Kidney glomerular epithelial cell (primary cell): ENCODE results near the gene AZI2.
A peak's percentile ranks its signal among the peaks of the same experiment; 100 is the strongest.

Source experiments
- DNase-seq: peaks from one replicate; lab custom pipeline; 2025; lab: John Stamatoyannopoulos, UW

AZI2 gene

GRCh38 chr3:28348629-28349468 lies at the start of gene AZI2, which contains the start of gene ZCWPW2:
TSS of gene AZI2 (minus strand) at chr3:28348824. CDS start at chr3:28340617, 8,207 bp downstream.
TSS of gene ZCWPW2 (plus strand) at chr3:28348721. CDS start at chr3:28413069, 64,348 bp downstream.
- peak; percentile 89 for DNase-seq

DNA sequence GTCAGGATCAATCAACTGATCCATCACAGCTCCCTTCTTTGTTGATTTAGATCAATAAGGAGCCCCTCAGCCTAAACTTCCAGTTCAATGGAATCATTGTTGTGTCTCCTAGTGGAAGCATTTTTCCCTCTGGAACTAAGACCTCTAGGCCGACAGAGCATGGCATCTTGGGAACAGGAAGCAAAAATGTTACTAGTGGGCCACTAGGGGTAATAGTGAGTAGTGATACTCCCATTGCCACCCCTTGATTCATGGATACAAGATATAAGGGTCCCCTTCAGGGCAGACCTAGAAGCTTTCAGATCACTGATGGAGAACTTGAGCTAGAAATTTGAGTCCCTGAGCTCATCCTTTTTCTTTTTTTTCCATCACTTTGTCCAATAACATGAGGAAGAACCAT lies 40.4 kb upstream of the AZI2 start:
- DNase-seq: no peak

GRCh38 chr3:28386049-28386448 lies 37.4 kb upstream of the AZI2 start:
- DNase-seq: no peak

DNA sequence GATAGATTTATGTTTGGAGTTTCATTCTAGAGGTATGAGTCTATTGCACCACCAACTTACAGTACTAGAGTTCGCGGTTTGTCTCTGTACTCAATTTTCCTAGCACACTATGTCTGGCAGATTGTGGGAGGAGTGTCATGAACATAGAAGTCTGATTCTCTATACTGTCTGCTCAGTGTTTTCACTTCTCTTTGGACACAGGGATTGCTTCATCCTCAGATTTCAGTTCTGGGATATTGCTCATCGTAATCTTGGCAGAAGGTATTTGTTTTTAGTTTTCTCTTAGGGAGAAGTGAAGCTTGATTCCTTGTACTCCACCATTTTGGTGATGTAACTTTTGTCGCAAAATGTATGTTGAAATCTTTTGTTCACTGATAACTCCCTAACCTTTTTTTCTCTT lies 27.8 kb upstream of the AZI2 start:
- no peak for DNase-seq

- no peak for DNase-seq
Measured at GRCh38 chr3:28349469-28350000, 911 bp upstream of the AZI2 start.

DNA sequence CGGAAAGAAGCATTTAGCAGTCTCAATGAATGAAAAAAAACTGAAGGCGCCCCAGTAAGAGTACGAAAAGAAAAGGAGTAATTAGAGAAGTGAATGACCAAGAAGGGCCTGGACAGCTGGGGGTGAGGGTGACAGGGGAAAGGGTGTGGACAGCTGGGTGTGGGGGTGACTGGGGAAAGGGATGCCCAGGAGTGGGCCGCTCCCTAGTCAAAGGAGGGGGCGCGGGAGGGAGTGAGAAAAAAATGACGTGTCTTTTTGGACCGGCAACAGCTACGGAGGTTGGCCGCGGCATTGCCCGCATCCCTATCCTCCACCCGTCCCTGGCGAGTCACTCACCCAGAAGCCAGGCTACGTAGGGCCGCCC lies 377 bp downstream of the AZI2 start:
- peak; percentile 82 for DNase-seq

DNA sequence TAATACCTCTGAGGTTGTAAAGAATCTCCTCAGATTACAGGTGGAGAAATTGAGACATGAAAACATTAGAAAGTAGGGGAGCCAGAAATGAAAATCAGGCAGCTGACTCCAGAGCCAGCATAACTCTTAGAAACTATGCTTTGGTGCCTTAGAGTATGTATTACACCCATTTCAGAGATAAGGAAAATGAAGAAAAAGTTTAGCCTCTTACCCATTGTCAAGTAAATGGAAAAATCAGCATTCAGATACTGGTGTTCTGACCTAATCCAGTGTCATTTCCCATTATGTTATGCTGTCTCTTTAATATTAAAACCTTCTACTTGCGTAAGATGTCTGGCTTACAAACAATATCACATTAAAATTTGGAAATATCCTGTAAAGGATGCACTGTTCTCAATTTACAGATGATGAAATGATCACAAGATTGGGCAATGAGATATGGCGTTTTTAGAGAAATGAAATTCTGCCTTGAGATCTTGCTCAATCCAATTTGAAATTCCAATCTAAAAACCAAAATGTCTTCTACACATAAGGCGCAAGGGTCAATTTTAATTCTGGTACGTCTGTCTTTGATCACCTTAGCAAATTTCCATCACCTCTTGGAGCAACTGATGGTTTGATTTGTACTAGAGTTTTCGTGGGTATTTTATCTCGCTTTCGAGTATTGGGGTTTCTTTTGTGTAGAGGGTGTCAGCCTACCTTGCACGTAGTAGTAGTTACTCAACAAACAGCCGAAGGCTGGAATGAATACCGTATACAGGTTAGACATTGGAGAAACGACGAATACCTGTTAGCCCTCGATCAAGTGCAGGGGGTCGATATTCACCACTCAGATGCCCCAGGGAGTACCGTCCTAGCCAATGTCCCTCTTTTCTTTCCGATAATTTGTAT lies 1.0 kb downstream of the AZI2 start:
- no peak for DNase-seq

DNA sequence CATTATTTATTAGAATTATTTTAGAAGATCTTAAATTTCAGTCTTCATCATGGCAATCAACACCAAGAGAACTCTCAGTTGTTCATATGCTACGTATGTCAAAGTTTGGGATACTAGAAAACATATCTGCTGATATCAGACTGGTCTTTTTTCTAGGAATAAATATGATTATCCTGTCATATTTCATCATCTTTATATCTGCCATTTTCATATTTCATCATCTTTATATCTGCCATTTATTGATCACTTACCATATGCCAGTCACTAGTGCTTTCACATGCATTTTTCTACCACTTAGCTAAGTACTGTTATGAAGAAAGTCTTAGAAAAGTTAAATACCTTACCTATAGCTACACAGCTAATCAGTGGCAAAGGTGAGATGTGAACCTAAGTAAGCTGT lies 2.9 kb downstream of the AZI2 start:
- no peak for DNase-seq

DNA sequence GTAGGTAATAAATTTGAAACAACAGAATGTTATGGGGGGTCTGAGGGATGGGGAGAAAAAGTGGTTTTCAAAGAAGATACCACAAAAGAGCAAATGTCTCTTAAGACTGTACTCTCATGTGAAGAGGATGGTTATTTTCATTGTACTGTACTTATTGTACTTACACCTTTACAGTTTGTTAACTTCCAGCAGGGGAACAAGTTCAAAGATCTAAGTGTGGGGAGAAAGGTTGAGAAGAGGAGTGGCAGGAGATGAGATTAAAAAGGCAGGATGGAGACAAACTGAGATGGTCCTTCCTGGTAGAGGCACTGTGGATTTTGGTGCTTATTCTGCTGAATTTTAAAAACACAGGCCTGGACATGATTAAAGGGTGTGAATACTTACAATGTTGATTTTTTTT lies 5.5 kb downstream of the AZI2 start:
- DNase-seq: no peak

DNA sequence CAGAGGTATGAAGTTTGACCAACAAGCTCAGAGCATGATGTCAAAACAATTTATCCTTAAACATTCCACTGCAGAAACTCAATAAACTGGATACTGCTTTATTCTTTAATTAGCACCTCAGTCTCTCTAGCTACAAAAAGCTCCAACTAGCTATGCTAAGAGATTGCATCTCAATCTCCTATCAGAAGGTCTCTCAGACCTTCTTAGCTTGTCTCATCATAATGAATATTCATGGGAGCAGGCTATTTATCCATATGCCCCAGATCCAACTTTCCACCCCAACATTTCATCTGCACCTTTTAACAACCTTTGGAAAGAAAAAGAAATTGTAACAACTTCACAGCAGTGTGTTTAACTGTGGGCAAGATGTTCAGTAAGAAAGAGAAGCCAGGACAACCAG lies 11.4 kb downstream of the AZI2 start:
- DNase-seq: no peak

GRCh38 chr3:28335246-28335645 lies 13.4 kb downstream of the AZI2 start:
- no peak for DNase-seq

- no peak for DNase-seq
Measured at GRCh38 chr3:28334552-28334951, 14.1 kb downstream of the AZI2 start.

GRCh38 chr3:28328188-28329151 lies 20.2 kb downstream of the AZI2 start:
- DNase-seq: peak; percentile 35

DNA sequence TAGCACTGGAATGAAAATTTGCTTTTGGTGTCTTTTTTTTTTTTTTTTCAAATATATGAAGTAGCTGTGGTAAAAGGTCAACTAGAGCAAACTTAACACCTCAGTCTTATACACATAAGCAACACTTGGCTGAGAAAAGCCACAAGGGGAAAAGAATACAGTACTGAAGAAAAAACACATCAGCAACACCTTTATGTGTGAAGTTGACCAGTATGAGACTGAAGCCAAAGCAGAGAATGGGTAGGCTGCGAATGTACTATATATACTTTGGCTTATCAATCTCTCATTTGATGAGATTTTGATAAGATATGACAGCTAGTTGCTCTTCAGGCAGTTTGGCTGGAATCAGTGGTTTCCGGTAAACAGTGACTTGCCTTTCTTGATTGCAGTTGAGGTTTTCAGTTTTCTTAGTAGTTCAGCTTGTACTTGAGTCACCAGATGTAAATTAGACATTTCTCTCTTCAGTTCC lies 22.1 kb downstream of the AZI2 start:
- DNase-seq: no peak

DNA sequence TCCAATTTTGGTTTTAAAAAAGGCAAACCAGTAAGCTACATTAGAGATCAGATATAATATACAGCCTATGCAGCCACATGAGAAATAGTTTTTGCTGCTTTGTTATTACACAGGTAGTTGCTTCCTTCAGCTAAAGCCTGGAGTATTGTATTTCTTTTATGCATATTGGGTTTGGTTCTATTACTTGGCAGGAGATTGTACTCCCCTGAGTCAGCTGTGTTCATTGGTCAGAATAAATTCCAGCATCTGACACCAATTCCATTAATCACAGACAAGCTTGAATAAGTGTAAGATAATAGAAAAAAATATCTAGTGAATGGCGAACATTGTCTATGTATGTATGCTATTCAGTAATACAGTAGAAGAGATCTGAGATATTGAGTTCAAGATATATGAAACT lies 26.2 kb downstream of the AZI2 start:
- DNase-seq: peak; percentile 35

GRCh38 chr3:28320981-28321380 lies 27.6 kb downstream of the AZI2 start:
- no peak for DNase-seq

DNA sequence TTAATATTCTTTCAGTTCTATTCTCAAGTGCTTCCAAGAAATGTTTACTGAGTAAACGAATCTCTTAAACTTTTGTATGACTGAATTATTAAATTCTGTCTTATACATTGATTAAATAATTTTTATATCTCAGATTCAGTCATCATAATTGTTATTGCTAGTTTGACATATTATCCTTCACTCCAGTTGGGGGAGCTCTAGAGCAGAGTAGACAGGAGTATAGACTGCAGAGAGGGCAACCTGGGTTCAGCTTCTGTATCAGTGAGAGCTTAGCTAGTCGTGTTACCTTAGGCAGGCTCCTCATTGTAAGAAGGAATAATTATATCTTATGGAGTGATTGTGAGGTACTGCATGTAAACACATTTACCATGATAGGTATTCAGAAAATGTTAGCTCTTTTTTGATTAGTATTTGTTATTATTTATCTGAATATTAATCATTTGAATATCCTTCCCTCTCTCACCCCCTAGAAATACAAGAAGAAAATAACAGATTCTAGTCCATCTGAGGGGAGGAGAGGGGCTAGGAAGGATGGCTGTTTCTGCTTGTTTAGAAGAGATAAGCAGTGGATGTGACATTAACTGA lies 31.1 kb downstream of the AZI2 start:
- DNase-seq: peak; percentile 20

DNA sequence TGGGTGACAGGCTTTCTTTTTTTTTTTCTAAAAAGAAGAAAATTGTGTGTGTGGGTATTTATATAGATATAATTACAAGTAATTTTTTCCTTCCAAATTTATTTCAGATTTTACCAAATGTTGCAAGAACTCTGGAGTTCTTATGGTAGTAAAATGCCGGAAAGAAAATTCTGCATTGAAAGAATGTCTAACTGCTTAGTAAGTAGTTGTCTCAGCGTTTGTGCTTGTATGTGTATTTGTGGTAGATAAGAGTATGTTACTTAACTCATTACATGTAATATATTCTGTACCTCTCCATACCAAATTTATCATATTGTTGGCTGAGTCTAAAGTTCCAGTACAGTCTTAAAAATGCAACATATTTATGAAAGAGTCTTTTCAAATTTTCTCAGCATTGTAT lies 32.4 kb downstream of the AZI2 start:
- DNase-seq: no peak

DNA sequence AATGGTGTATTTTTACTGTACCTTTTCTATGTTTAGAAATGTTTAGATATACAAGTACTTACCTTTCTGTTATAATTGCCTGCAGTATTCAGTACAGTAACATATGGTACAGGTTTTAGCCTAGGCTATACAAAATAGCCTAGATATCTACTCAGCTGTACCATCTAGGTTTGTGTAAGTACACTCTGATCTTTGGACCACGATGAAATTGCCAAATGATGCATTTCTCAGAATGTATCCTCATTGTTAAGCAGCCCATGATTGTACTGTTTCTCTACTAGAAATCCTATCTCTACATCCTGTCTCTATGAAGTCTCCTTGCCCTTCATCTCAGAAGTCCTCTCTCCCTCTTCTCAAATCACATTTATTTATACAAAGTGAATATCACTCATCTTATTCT lies 32.9 kb downstream of the AZI2 start:
- no peak for DNase-seq

DNA sequence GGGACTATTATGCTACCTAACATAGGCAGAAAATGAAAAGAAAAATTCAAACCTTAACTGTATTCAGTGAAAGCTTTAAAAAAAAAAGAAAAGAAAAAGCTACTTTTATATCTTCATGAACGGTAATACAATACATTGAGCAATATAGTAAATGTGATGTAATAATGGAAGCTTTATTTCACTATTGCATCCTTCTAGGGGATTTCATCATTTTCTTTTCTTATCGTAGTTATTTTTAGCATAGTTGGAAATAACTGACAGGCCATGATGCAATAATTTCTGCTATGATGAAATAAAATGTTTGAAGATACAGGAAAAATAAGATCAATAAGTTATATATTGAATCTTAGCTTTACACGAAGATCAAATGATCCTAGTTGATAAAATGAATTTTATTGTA lies 40.4 kb downstream of the AZI2 start:
- no peak for DNase-seq

GRCh38 chr3:28301688-28302087 lies 46.9 kb downstream of the AZI2 start:
- no peak for DNase-seq
